ENCODE measurements around the gene C1QTNF12.

DNA sequence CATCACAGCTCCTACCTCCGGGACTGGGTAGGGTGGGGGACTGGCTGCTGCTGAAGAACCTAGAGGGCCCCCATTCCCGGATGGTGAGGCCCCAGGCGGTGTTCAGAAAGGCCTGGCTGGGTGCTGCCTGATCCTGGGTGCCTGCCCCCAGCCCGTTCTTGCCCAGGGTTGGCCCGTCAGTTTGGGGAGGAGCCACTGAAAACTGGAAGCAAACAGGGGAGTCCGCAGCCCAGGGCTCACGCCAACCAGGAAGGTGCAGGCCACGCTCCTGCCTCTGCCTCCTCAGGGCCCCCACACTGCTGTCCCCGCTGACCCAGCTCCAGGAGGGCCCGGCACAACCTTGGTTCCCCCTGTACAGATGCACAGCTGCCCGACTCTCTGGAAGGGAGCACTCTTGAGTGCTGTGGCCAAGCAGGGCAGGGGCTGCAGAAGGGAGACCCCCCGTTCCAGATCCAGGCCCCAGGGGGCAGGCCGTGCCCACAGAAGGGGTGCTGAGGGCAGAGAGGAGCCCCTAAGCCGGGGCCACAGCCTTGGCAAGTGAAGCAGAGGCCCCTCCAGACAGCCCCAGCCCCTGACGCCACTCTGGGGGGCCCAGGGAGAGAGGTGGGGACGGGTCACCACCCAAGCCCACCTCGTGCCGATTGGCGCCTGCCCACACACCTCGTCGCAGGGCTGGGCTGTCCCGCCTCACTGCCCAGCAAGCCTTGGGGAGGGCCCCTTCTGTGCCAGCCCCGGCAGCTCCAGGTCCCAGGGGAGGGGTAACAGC lies 5.5 kb downstream of the C1QTNF12 start:
- TF ChIP-seq, protein P1, sequence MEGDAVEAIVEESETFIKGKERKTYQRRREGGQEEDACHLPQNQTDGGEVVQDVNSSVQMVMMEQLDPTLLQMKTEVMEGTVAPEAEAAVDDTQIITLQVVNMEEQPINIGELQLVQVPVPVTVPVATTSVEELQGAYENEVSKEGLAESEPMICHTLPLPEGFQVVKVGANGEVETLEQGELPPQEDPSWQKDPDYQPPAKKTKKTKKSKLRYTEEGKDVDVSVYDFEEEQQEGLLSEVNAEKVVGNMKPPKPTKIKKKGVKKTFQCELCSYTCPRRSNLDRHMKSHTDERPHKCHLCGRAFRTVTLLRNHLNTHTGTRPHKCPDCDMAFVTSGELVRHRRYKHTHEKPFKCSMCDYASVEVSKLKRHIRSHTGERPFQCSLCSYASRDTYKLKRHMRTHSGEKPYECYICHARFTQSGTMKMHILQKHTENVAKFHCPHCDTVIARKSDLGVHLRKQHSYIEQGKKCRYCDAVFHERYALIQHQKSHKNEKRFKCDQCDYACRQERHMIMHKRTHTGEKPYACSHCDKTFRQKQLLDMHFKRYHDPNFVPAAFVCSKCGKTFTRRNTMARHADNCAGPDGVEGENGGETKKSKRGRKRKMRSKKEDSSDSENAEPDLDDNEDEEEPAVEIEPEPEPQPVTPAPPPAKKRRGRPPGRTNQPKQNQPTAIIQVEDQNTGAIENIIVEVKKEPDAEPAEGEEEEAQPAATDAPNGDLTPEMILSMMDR (IDR thresholded peaks at IDR 0.05) = no peak
- no peak for TF ChIP-seq POLR2AphosphoS5 (IDR thresholded peaks at IDR 0.05)

Measured in breast epithelium (tissue), 3 donors.